GM19467 (cell line): ENCODE data around the gene STX18.
"Not testable (repeated sequence)": the region's sequence is repeated elsewhere in the genome, so short reads cannot be mapped to it uniquely, and the experiment has no call there.

Source experiments
- ATAC-seq: cut with Tn5 transposase; IDR thresholded peaks from one replicate; pipeline ENCODE4 v1.9.1; 2021; ENCODE audit warnings: mild to moderate bottlenecking, moderate library complexity; ENCODE audit not compliant: unreplicated experiment

Gene STX18

GRCh38 chr4:4555916-4556315, 14.1 kb upstream of the STX18 start:
- ATAC-seq: no peak

- no peak for ATAC-seq
These were observed 12.4 kb upstream of the STX18 start for GRCh38 chr4:4554234-4554633.

GRCh38 chr4:4552042-4552441, 10.2 kb upstream of the STX18 start:
- ATAC-seq: not testable (repeated sequence)

- not testable (repeated sequence) for ATAC-seq
These were observed 8.3 kb upstream of the STX18 start for GRCh38 chr4:4550161-4550560.

- ATAC-seq: no peak
These were observed 7.7 kb upstream of the STX18 start for GRCh38 chr4:4549534-4549933.

GRCh38 chr4:4542774-4543485, 1.1 kb upstream of the STX18 start:
- no peak for ATAC-seq

GRCh38 chr4:4541040-4541631, 712 bp downstream of the STX18 start:
- peak; percentile 32 for ATAC-seq

- no peak for ATAC-seq
These were observed 2.4 kb downstream of the STX18 start for GRCh38 chr4:4539481-4539880.

GRCh38 chr4:4535590-4535989, 6.3 kb downstream of the STX18 start:
- ATAC-seq: no peak

- ATAC-seq: no peak
These were observed 7.2 kb downstream of the STX18 start for GRCh38 chr4:4534515-4535145.

GRCh38 chr4:4533461-4534169, 8.2 kb downstream of the STX18 start:
- ATAC-seq: no peak

- no peak for ATAC-seq
These were observed 9.3 kb downstream of the STX18 start for GRCh38 chr4:4532371-4533154.

- no peak for ATAC-seq
These were observed 12.5 kb downstream of the STX18 start for GRCh38 chr4:4529392-4529791.

- no peak for ATAC-seq
These were observed 15.4 kb downstream of the STX18 start for GRCh38 chr4:4526401-4526800.

GRCh38 chr4:4524364-4524763, 17.5 kb downstream of the STX18 start:
- ATAC-seq: peak; percentile 98

- no peak for ATAC-seq
These were observed 20.1 kb downstream of the STX18 start for GRCh38 chr4:4521731-4522130.

- ATAC-seq: no peak
These were observed 20.7 kb downstream of the STX18 start for GRCh38 chr4:4521136-4521535.

- no peak for ATAC-seq
These were observed 22.5 kb downstream of the STX18 start for GRCh38 chr4:4519297-4519894.

GRCh38 chr4:4518747-4519146, 23.1 kb downstream of the STX18 start:
- no peak for ATAC-seq

- no peak for ATAC-seq
These were observed 27.1 kb downstream of the STX18 start for GRCh38 chr4:4514786-4515185.
